Activated CD4-positive, alpha-beta memory T cell treated with anti-CD3 and anti-CD28 coated beads, Interleukin-2, amount 10 ng/mL, durations not matched to agents 7 days and 5 days (primary cell): Measurements from ENCODE around the gene TRAPPC5. TPM values are rescaled to one million over a fixed set of nuclear protein-coding genes. Genes with fewer than 3 reads are reported as not detected.

Source experiments
- CTCF ChIA-PET: fragments of 350-600 bp; sonication (Branson Sonifier 250); formaldehyde crosslinking; loops from one replicate; lab custom pipeline; 2021; ENCODE audit warnings: antibody characterized with exemption, inconsistent platforms; lab: Charles Lee
- POLR2A ChIA-PET: fragments of 350-600 bp; sonication (Branson Sonifier 250); formaldehyde crosslinking; loops from one replicate; lab custom pipeline; 2021; ENCODE audit warnings: antibody characterized with exemption; lab: Charles Lee
- DNase-seq: peaks from one replicate; pipeline ENCODE4 v3.0.0-alpha.2; 2020
- H3K27ac Mint-ChIP-seq: one replicate; pipeline ENCODE4 v1.8.0; 2021; ENCODE audit warnings: mild to moderate bottlenecking, mixed read lengths
- H3K27me3 Mint-ChIP-seq: one replicate; pipeline ENCODE4 v1.8.0; 2021; ENCODE audit warnings: mixed read lengths
- H3K36me3 Mint-ChIP-seq: one replicate; pipeline ENCODE4 v1.8.0; 2021; ENCODE audit warnings: low read depth, mixed read lengths
- H3K4me1 Mint-ChIP-seq: one replicate; pipeline ENCODE4 v1.8.0; 2021; ENCODE audit warnings: mixed read lengths
- H3K4me3 Mint-ChIP-seq: one replicate; pipeline ENCODE4 v1.8.0; 2021; ENCODE audit warnings: mild to moderate bottlenecking, mixed read lengths
- H3K9me3 Mint-ChIP-seq: one replicate; pipeline ENCODE4 v1.8.0; 2021; ENCODE audit warnings: mixed read lengths
- total RNA-seq, 2 experiments: library from RNA; stranded (reverse); gene quantifications; one replicate each; pipeline ENCODE4 v1.2.3, GENCODE V29; 2021

Gene TRAPPC5
- total RNA-seq, 2 experiments from 2014 or later: 92.5 to 94.7 TPM

- Mint-ChIP-seq H3K9me3 (no peaks in the 10 kb centered on the region), H3K36me3 (peaks cover 14% of the 10 kb centered on the region), H3K4me1 (peaks cover 37% of the 10 kb centered on the region), H3K27ac (peak overlapping the region; percentile 84), H3K27me3 (peaks cover 24% of the 10 kb centered on the region), H3K4me3 (peak overlapping the region; percentile 88)
- DNase-seq: peak; percentile 87
- ChIA-PET POLR2A (interaction anchor here (0.9 to 2.7 kb wide), 9 partner anchors 17 to 221 kb away, joined by 3 to 15 read pairs (median 5); partner anchors contain the start of genes PET100, STXBP2 and XAB2), CTCF (interaction anchor here (0.6 to 3.0 kb wide), 61 partner anchors 8 to 582 kb away, joined by 3 to 55 read pairs (median 5); partner anchors contain the start of genes ARHGEF18, MAP2K7, MCOLN1 and PET100)
These were observed 924 bp downstream of the TRAPPC5 start for GRCh38 chr19:7681340-7682174.

- POLR2A ChIA-PET: interaction anchor here (2.7 kb wide), 1 partner anchor 24 kb away, joined by 15 read pairs; no protein-coding TSS in a partner anchor
- Mint-ChIP-seq H3K4me3 (peak overlapping the region; percentile 88), H3K27me3 (peaks cover 17% of the 10 kb centered on the region), H3K4me1 (peaks cover 31% of the 10 kb centered on the region), H3K36me3 (peaks cover 14% of the 10 kb centered on the region), H3K9me3 (no peaks in the 10 kb centered on the region), H3K27ac (no peak overlapping the region)
- CTCF ChIA-PET: interaction anchor here (3.0 kb wide), 1 partner anchor 118 kb away, joined by 55 read pairs; no protein-coding TSS in a partner anchor
- DNase-seq: no peak
These were observed 1.7 kb downstream of the TRAPPC5 start for GRCh38 chr19:7682175-7682855.

- H3K36me3 Mint-ChIP-seq: peaks cover 14% of the 10 kb centered on the region
- peaks cover 5% of the 10 kb centered on the region for H3K4me1 Mint-ChIP-seq
- H3K9me3 Mint-ChIP-seq: no peaks in the 10 kb centered on the region
- no peak for DNase-seq
- ChIA-PET POLR2A (interaction anchor here (1.0 kb wide), 1 partner anchor 13 kb away, joined by 3 read pairs; no protein-coding TSS in a partner anchor), CTCF (interaction anchor here (1.2 kb wide), 1 partner anchor 118 kb away, joined by 4 read pairs; no protein-coding TSS in a partner anchor)
- no peaks in the 10 kb centered on the region for H3K27me3 Mint-ChIP-seq
- no peak overlapping the region for H3K27ac Mint-ChIP-seq
- no peak overlapping the region for H3K4me3 Mint-ChIP-seq
These were observed 5.2 kb downstream of the TRAPPC5 start for GRCh38 chr19:7685546-7686445.

GRCh38 chr19:7687177-7687576 is 6.5 kb downstream of the TRAPPC5 start:
- no peak overlapping the region for H3K4me3 Mint-ChIP-seq
- ChIA-PET CTCF (no interaction called here), POLR2A (no interaction called here)
- H3K27ac Mint-ChIP-seq: no peak overlapping the region
- peaks cover 14% of the 10 kb centered on the region for H3K36me3 Mint-ChIP-seq
- H3K4me1 Mint-ChIP-seq: no peaks in the 10 kb centered on the region
- no peak for DNase-seq
- H3K9me3 Mint-ChIP-seq: no peaks in the 10 kb centered on the region
- no peaks in the 10 kb centered on the region for H3K27me3 Mint-ChIP-seq

GRCh38 chr19:7689165-7689564 is 8.5 kb downstream of the TRAPPC5 start:
- DNase-seq: no peak
- peaks cover 4% of the 10 kb centered on the region for H3K36me3 Mint-ChIP-seq

GRCh38 chr19:7690779-7691258 is 10.2 kb downstream of the TRAPPC5 start:
- DNase-seq: no peak
- CTCF ChIA-PET: no interaction called here
- no peaks in the 10 kb centered on the region for H3K27me3 Mint-ChIP-seq
- H3K27ac Mint-ChIP-seq: no peak overlapping the region
- no peaks in the 10 kb centered on the region for H3K9me3 Mint-ChIP-seq
- no peak overlapping the region for H3K4me3 Mint-ChIP-seq
- no peaks in the 10 kb centered on the region for H3K4me1 Mint-ChIP-seq
- H3K36me3 Mint-ChIP-seq: no peaks in the 10 kb centered on the region
- POLR2A ChIA-PET: no interaction called here

More at GRCh38 chr19:7689165-7689564, 8.5 kb downstream of the TRAPPC5 start:
- ChIA-PET CTCF (interaction anchor here (1.3 kb wide), 1 partner anchor 8 kb away, joined by 3 read pairs; the partner anchor contains the start of gene TRAPPC5), POLR2A (no interaction called here)
- H3K4me1 Mint-ChIP-seq: no peaks in the 10 kb centered on the region
- H3K9me3 Mint-ChIP-seq: no peaks in the 10 kb centered on the region
- H3K4me3 Mint-ChIP-seq: no peak overlapping the region
- no peak overlapping the region for H3K27ac Mint-ChIP-seq
- H3K27me3 Mint-ChIP-seq: no peaks in the 10 kb centered on the region

- DNase-seq: no peak
- CTCF ChIA-PET: no interaction called here
- Mint-ChIP-seq H3K27me3 (peaks cover 1% of the 10 kb centered on the region), H3K9me3 (no peaks in the 10 kb centered on the region), H3K36me3 (no peaks in the 10 kb centered on the region), H3K4me3 (no peak overlapping the region), H3K4me1 (no peaks in the 10 kb centered on the region), H3K27ac (no peak overlapping the region)
- POLR2A ChIA-PET: no interaction called here
These were observed 10.9 kb downstream of the TRAPPC5 start for GRCh38 chr19:7691497-7691896.

- Mint-ChIP-seq H3K27ac (no peak overlapping the region), H3K9me3 (no peaks in the 10 kb centered on the region), H3K4me3 (no peak overlapping the region), H3K4me1 (no peaks in the 10 kb centered on the region), H3K27me3 (peaks cover 5% of the 10 kb centered on the region), H3K36me3 (no peaks in the 10 kb centered on the region)
- CTCF ChIA-PET: no interaction called here
- DNase-seq: no peak
- POLR2A ChIA-PET: no interaction called here
These were observed 11.9 kb downstream of the TRAPPC5 start for GRCh38 chr19:7692417-7693088.

GRCh38 chr19:7694499-7694898 is 13.9 kb downstream of the TRAPPC5 start:
- Mint-ChIP-seq H3K4me3 (no peak overlapping the region), H3K9me3 (no peaks in the 10 kb centered on the region), H3K27me3 (peaks cover 11% of the 10 kb centered on the region), H3K36me3 (no peaks in the 10 kb centered on the region), H3K4me1 (peaks cover 5% of the 10 kb centered on the region), H3K27ac (no peak overlapping the region)
- POLR2A ChIA-PET: no interaction called here
- CTCF ChIA-PET: interaction anchor here (1.2 kb wide), 1 partner anchor 14 kb away, joined by 4 read pairs; the partner anchor contains the start of gene TRAPPC5
- DNase-seq: no peak

GRCh38 chr19:7697721-7698287 is 17.2 kb downstream of the TRAPPC5 start:
- Mint-ChIP-seq H3K4me3 (no peak overlapping the region), H3K36me3 (no peaks in the 10 kb centered on the region), H3K9me3 (no peaks in the 10 kb centered on the region), H3K27ac (no peak overlapping the region), H3K27me3 (peaks cover 18% of the 10 kb centered on the region), H3K4me1 (peaks cover 9% of the 10 kb centered on the region)
- ChIA-PET CTCF (interaction anchor here (2.4 kb wide), 1 partner anchor 17 kb away, joined by 8 read pairs; the partner anchor contains the start of gene TRAPPC5), POLR2A (no interaction called here)
- DNase-seq: no peak

GRCh38 chr19:7698583-7698982 is 17.9 kb downstream of the TRAPPC5 start:
- Mint-ChIP-seq H3K9me3 (no peaks in the 10 kb centered on the region), H3K4me3 (no peak overlapping the region), H3K27ac (no peak overlapping the region), H3K27me3 (peaks cover 21% of the 10 kb centered on the region), H3K4me1 (peaks cover 9% of the 10 kb centered on the region), H3K36me3 (no peaks in the 10 kb centered on the region)
- POLR2A ChIA-PET: interaction anchor here (0.9 to 1.0 kb wide), 3 partner anchors 12 to 1871 kb away, joined by 3 read pairs; partner anchors contain the start of gene TRAPPC5
- CTCF ChIA-PET: interaction anchor here (0.7 to 2.4 kb wide), 4 partner anchors 17 to 130 kb away, joined by 3 to 8 read pairs (median 4); partner anchors contain the start of gene TRAPPC5
- no peak for DNase-seq
